HTERT RPE-1 (cell line): ENCODE results near the gene ZBP1.

ENCODE experiments used
- in situ Hi-C: fragments of 300-500 bp; cut with MboI; formaldehyde crosslinking; loops from 4 replicates; pipeline ENCODE4 v1.14.3; 2020; ENCODE audit warnings: low sequenced_read_pairs

ZBP1 gene

DNA sequence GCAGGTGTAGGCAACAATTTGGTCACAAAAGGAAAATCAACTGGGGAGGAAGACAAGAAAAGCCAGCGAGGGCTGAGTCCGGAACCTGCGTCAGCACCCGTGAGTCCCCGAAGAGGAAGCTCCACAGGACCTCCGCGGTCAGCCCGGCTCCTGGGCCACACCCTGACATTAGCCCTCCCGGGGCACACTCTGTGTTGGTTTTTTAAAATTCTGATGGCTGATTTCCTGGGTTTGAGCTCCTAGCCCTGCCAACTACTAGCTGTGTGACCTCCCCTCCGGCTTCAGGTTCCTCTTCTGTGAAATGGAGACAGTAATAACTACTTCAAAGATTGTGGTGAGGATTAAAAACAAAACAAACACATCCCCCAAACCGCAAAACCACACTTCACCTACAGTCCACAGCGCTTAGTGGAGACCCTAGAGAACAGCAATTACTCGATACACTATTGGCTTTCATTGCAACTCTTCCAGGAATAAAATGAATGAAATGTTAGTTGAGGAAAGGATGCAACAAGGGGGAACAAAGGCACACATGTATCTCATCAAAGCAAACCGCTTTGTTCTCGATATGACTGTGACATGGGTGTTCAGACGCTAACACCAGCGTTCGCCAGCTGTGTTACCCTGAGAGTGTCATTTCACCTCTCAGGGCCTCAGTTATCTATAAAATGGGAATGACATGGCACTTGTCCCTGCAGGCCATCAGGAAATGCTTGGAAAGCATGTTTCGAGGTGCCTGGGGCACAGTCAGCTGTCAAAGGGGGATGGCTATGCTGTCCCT is 985 bp downstream of the ZBP1 start:
- in situ Hi-C loops = no loop called here

DNA sequence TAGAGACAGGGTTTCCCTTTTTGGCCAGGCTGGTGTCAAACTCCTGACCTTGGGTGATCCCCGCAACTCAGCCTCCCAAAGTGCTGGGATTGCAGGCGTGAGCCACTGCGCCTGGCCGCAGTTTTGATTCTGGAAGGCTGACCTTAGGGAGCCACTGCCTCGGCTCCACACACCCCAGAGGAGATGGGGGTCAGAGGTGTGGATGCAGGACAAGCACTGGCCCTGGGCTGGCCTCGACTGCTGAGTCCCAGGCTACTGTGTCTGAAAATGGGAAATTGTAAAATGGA is 1.5 kb downstream of the ZBP1 start:
- in situ Hi-C loops = no loop called here

DNA sequence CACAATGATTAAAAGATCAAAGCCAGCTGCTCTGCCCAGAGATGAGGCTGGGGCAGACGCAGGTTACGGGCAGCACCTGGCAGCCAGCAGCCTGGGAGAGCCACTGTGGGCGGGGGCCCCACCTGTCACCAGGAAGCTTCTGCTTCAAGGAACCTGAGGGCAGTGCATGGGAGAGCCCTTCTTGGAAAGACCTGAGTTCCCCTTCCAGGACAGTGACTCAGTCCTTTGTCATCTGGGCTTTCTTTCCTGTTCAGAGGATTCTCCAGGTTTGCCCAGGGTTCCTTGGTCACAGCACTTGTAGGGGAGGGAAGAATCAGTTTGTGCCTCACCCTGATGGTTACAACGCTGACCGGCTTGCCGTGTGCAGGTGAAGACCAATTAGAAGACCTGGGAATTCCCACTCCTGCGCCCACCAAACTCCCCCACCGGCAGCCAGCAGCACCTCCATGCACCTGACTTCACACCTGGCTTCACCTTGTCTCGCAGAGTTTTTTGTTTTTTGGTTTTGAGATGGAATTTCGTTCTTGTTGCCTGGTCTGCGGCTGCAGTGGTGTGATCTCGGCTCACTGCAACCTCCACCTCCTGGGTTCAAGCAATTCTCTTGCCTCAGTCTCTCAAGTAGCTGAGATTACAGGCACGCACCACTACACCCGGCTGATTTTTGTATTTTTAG is 2.0 kb downstream of the ZBP1 start:
- in situ Hi-C loops = no loop called here

DNA sequence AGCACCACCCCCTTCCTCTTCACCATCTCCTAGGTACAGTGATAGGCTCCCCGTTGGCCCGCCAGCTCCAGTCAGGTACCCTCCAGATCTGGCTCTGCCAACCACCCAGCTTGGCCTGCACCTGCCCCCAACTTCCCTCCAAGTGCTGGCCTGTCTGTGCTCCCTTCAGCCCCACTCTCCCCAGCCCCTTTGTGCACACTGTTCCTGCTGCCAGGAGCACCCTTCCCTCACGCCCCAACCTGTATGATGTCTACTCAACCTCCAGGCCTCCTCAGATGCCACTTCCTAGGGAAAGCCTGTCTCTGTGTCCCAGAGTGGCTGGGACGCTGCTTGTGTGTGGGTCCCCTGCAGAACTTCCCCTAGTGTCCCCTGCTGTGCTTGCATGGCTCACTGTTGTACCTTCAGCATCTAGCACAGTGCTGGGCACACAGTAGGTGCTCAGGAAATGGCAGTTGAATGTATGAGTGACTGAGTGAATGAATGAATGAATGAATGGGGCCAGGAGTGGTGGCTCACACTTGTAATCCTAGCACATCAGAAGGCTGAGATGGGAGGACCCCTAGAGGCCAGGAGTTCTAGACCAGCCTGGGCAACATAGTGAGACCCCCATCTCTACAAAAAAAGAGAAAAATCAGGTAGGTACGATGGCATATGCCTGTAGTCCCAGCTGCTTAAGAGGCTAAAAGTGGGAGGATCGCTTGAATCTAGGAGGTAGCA is 3.0 kb downstream of the ZBP1 start:
- in situ Hi-C loops = no loop called here

DNA sequence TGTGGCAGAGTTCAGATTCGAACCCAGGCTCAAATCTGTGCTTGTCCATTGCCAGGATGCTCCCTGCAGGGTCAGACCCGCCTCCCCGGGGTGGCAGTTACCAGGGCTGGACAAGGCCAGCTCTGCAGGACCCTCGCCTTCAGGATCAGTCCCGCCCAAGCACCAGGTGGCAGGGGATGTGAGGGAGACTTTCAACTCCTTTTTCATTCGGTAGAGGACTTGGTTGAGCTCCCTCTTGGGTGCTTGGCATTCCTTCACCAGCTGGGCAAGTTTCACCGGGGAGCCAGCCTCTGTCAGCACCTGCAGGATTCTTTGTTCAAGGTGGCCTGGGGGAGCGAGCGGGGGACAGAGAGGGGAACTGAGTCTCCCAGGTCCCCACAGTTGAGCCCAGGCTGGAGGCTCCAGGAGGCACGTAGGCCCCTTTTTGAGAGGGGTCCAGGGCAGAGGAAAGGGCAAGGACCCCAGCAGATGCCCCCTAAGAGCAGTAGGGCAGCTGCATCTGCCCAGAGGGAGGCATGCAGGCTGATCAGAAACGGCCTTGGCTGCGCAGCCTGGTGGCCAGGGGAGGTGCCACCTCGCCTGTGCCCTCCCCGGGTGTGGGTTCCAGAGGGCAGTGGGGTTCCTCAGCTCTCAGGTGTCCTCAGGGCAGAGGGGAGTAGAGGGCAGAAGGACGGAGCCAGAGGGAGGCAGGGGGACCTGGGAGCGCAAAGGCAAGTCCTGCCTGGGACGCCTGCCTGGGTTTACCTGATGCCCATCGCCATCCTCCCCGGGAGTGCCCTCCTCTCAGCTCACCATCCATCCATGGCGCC is 3.9 kb downstream of the ZBP1 start:
- in situ Hi-C loops = no loop called here

DNA sequence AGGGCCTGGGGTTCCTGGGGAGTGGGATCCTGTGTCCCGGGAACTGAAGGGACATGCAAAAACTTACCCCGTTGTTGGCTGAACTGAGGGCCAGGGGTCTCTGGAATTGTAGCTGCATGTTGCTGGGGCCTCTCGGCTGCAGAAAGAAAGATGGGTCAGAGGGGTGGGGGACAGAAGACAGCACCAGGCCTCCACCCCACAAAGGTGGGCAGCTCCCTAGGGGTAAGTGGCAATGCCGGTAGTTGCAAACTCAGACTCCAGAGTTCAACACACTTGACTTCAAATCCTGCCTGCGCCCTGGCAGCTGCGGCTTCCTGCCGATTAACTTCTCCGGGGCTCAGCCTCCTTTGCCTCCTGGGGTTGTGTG is 4.8 kb downstream of the ZBP1 start:
- in situ Hi-C loops = no loop called here

DNA sequence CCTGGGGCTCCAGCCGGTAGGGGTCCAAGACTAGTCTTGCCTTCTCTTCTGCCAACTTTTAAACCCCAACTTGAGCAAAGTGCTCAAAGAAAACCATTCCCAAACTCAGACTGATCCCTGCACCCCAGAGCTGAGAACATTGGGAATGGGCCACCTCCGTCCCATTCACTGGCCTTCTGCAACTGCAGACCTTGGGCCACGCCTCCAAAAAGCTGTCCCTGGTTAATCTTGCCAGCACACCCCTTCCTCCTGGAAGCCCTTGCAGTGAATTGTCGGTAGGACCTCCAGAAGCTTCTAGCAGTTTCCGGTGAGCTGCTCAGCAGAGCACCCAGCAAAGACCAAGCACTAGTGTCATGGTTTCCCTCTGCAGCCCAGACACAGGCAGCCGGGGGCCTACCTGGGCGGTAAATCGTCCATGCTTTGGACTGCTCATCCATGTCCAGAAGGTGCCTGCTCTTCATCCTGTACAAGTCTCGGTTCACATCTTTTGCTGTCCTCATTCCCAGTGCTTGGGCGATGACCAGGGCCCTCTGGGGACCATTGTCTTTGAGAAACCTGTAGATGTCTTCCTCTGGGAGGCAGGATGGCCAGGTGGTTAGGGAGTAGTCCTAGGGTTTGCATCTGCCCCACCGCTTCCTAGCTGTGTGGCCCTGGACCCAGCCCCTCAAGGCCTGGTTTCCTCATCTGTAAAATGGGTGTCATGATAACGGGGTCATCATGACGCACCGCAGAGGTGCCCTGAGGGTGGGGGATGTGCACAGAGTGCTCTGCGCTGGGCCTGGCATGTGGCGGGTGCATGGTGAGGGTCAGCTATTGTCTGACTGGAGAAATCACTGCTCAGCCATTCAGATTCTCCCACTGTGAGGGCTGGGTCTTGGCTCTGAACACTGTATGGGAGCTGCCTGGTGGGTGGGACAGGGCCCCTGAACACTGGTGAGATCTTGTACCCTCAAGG is 5.5 kb downstream of the ZBP1 start:
- in situ Hi-C loops = no loop called here

DNA sequence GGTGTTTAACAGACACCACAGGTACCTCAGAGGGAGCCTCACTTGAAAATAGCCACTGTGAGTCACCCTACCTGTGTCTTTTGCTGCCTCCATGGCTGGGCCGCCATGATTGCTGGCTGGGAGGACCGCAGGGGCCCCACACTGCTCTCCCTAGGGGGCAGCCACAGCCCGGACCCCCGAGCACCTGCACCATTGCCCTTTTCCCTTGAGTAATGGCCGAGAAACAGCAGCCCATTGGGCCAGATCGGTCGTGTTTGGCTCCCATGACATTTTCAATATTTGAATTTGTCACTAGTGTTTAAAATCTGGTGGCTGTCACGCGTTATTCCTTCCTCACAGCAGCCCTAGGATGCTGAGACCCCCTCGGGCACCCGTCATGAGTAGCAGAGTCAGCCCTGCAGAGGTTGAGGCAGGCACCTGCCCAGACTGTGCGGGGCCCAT is 6.7 kb downstream of the ZBP1 start:
- in situ Hi-C loops = no loop called here

DNA sequence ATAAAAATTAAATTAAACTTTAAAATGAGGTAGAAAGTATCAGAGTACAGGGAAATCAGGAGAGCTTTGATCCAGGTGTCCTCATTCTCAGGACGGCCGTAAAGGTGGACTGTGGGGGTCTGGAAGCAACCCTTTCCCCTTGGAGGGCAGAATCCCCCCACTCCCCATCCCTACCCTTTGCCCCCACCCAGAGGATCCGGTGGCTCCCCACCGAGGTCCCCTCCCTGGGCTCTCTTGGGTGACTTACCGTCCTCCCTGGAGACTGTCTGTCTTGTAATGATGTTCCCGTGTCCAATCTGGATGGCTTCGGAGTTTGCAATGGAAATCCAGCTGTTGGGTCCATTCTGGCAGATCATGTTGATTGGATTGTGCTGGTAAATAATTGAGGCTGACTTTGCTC is 7.3 kb downstream of the ZBP1 start:
- in situ Hi-C loops = no loop called here

DNA sequence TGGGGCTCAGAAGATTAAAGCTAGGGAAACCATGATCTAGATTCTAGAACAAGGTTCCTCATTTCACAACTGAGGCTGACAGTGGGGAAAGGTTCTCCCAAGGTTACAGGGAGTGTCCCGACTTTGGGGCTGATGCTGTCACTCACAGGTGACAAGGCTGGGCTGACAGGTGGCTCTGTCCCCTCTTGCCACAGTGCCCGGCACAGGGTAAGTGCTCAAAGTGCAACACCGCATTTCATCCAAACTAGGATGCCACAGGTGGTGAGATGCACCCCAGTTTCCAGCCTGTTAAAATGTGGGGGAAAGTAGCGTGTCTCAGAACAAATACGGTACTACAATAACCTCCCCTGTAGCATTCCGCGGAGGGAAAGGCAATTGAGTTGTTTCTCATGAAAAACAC is 7.8 kb downstream of the ZBP1 start:
- in situ Hi-C loops = no loop called here

DNA sequence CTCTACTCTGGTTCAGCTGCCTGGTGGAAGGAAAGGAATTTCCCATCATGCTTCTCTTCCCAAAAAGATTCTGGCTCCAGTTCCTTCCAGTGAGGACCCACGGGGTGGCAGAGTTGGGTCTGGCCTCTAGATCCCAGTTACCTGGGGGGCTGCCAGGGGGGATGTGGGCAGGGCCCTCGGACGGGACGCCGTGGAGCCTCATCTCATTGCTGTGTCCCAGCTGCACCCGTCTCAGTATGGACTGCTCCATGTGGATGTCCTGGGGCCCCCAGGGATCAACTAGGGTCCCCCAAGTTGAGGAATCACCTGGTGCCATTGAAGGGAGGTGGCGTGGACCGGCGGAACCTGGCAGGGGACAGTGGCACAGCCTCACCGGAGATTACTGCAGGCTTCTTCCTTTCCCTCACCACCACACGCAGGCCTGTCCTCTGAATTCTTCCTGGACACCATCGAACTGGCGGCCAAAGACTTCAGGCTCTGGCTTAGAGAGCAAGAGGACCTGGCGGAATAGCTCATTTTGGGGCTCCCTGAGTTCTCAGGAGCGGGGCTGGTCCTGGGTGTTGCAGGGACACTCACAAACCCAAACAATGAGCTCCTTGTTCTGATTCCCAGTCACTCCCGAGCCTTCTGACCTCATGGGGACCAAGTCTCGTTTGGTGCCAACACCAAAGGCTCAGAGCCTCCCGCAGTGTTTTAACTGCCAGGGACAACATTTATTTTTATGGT is 8.5 kb downstream of the ZBP1 start:
- in situ Hi-C loops = no loop called here

DNA sequence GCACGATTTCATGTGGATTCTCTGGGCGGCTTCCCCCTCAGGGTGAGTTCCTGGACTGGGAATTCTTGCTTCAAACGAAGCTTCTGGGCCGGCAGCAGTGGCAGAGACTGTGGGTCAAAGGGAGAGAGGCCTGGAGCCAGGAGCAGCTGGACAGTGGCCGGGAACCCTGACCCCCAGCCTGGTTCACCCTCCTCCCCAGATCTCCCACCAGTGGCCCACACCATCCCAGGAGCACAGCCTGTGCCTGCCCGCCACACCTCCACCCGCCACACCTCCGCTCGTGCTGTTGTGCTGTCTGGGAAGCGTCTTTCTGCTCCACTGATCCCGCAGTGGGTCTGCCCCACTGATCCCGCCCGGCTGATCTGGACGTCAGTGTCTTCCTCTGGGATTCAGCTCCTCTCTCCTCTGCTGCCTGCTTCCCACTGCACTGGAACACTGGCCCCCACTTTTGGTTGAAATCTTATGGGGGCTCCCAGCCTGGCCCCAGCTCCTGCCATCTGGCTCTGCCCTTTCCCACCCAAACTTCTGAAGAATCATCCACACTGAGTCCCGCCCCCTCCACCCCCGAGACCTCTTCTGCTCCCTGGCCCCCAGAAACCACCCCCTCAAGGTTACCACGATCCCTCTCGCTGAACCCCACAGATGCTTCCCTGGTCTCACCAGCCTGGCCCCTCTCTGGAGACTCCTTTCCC is 9.8 kb downstream of the ZBP1 start:
- in situ Hi-C loops = no loop called here

DNA sequence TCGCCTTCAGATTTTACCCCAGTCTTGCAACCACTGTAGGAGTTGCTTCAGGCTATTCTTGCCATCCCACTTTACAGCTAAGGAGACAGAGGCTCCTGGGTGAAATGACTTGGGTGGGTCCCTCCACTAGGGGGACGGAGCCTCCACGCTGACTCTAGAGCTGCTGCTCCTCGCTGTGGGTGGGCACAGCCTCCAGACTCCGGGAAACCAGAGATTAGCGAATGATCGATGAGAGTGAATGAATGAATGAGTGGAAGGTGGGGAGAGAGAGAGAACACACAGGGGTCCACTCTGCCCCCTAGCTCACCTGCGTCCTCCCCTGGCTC is 10.4 kb downstream of the ZBP1 start:
- in situ Hi-C loops = no loop called here

DNA sequence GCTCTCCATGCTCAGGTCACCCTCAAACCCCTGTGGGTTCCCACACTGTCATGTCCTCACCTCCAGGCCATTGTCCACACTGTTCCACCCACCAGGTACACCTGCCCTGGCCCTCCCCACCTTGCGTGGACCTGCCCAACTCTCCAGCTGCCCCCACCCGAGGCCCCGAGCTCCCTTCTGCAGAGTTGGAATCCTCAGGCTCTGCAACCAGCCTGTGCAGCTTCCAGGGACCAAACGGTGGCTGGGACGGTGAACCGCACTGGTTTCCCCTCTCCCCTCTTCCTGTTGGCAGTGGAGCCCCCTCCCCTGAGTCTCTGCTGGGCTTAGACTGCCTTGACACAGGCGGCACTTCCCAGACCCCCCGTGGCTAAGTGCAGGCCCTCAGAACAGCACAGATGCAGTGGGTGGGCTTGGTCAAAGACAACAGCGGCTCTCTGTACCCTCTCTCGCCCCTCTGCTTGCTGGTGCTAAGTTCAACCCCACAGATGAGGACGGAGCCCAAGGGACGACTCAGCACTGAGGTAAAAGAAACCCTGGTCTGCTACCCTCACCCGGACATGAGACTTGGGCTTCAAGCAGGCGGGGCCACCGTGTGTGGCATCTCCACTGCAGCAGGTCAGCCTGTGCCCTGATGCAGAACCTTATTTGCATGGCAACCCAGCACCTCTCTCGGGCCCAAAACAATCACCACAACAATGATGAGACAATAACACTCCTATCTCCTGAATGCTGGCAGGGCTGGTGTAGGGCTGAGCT is 11.0 kb downstream of the ZBP1 start:
- in situ Hi-C loops = no loop called here

DNA sequence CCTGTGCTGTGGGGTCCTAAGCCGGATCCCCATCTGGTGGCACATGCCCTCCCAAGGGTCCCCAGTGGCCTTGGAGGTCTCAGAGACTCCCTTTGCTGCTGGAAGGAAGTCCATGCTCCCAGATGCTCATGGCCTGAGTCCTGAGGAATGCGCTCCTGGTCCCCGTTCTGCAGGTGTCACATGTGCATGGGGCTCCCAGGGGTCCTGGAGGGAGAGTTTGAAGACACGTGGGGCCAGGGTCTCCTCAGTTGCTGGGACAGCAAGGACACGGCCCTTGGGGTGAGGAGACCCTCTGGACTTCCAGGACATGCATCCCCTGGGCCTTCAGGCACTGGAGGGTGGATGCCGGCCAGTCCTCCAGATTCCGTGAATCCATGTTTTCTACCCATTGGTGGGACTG is 11.7 kb downstream of the ZBP1 start:
- in situ Hi-C loops = no loop called here

DNA sequence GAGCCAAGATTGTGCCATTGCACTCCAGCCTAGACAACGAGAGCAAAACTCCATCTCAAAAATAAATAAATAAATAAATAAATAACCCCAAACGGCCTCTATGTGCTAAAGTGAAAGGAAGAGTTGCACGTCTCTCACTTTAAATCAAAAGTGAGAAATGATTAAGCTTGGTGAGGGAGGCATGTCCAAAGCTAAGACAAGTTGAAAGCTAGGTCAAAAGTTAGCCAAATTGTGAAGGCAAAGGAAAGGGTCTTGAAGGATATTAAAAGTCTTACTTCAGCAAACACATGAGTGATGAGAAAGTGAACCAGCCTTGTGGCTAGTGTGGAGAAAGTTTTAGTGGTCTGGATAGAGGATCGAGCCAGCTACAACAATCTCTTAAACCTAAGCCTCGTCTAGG is 14.3 kb downstream of the ZBP1 start:
- in situ Hi-C loops = no loop called here

DNA sequence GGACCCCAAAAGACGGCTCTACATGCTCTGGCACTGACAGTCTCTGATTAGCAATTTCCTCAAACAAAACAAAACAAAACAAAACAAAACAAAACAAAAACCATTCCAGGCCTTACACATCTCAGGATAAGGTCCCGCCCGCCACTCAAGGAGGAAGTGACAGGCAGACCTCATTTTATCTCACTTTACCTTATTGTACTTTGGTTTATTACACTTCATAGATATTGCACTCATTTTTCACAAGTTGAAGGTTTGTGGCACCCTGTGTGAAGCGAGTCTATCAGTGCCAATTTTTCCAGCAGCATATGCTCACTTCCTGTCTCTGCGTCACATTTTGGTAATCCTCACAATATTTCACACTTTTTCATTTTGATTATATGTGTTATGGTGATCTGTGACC is 15.2 kb downstream of the ZBP1 start:
- in situ Hi-C loops = no loop called here

DNA sequence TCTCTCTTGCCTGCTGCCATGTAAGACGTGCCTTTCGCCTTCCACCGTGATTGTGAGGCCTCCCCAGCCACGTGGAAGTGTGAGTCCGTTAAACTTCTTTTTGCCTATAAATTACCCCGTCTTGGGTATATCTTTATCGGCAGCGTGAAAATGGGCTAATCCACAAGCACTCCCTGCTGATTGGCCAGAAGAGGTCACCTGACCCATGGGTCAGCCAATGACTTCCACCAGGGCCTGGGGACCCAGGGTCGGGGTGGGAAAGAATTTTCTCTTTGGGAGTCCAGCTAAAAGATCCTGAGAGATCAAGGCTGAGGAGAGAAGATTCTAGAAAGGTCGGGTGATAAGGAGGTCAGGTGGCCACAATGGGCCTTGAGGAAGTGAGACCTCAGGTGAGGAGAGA is 17.1 kb downstream of the ZBP1 start:
- in situ Hi-C loops = no loop called here

DNA sequence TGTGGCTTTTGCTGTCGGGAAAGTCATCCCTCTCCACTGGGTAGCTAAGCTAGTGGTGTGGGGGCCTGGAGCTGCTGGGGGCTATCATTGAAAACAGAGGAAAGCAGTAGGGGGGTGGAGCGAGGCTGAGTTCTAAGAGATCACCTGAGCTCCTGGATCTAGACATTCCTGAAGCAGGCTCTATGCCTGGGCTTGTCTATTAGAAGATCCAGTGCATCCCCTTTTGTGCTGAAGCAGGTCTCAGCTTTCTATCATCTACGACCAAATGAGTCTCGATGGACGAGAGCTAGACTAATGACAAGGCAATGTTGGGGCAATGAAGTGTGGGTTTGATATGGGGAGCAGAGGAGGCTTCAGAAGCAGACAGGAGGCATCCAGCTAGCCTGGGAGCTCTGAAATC is 18.5 kb downstream of the ZBP1 start:
- in situ Hi-C loops = no loop called here
